Measurements from ENCODE around the gene HIGD2A.

HIGD2A gene

GRCh38 chr5:176384366-176384930 is 4.1 kb upstream of the HIGD2A start:
- Mint-ChIP-seq H3K27me3 (no peaks in the 10 kb centered on the region), H3K27ac (peak overlapping the region in 1 of 2 donors; percentile 50), H3K9me3 (no peaks in the 10 kb centered on the region), H3K4me3 (no peak overlapping the region), H3K4me1 (peaks cover 44% of the 10 kb centered on the region)
- DNase-seq: no peak
- no peak for ATAC-seq

GRCh38 chr5:176384991-176385390 is 3.6 kb upstream of the HIGD2A start:
- no peaks in the 10 kb centered on the region for H3K9me3 Mint-ChIP-seq
- DNase-seq (no peak), ATAC-seq (no peak)
- no peak overlapping the region for H3K4me3 Mint-ChIP-seq
- no peaks in the 10 kb centered on the region for H3K27me3 Mint-ChIP-seq
- no peak overlapping the region for H3K27ac Mint-ChIP-seq
- H3K4me1 Mint-ChIP-seq: peaks cover 50% of the 10 kb centered on the region

- peak overlapping the region in 1 of 2 donors; percentile 48 for H3K27ac Mint-ChIP-seq
- H3K4me3 Mint-ChIP-seq: peak overlapping the region; percentile 100
- H3K4me1 Mint-ChIP-seq: peaks cover 50% of the 10 kb centered on the region
- H3K27me3 Mint-ChIP-seq: no peaks in the 10 kb centered on the region
- ATAC-seq: no peak
- DNase-seq: no peak
- H3K9me3 Mint-ChIP-seq: no peaks in the 10 kb centered on the region
These were observed 2.1 kb upstream of the HIGD2A start for GRCh38 chr5:176386491-176386890.

GRCh38 chr5:176387384-176387925 is 1.1 kb upstream of the HIGD2A start:
- Mint-ChIP-seq H3K27me3 (no peaks in the 10 kb centered on the region), H3K27ac (peak overlapping the region; percentile 100), H3K4me3 (peak overlapping the region; percentile 100), H3K9me3 (no peaks in the 10 kb centered on the region), H3K4me1 (peaks cover 50% of the 10 kb centered on the region)
- DNase-seq (no peak), ATAC-seq (no peak)

- ATAC-seq: no peak
- Mint-ChIP-seq H3K4me1 (peaks cover 50% of the 10 kb centered on the region), H3K4me3 (peak overlapping the region; percentile 100), H3K27ac (peak overlapping the region; percentile 100), H3K9me3 (no peaks in the 10 kb centered on the region), H3K27me3 (no peaks in the 10 kb centered on the region)
- no peak for DNase-seq
These were observed 528 bp upstream of the HIGD2A start for GRCh38 chr5:176388003-176388443.

- Mint-ChIP-seq H3K9me3 (no peaks in the 10 kb centered on the region), H3K4me3 (peak overlapping the region; percentile 100), H3K4me1 (peaks cover 40% of the 10 kb centered on the region), H3K27ac (peak overlapping the region; percentile 100), H3K27me3 (no peaks in the 10 kb centered on the region)
- DNase-seq (no peak), ATAC-seq (peak; percentile 63)
These were observed 878 bp downstream of the HIGD2A start for GRCh38 chr5:176389135-176390123.

GRCh38 chr5:176391479-176391878 is 2.9 kb downstream of the HIGD2A start:
- Mint-ChIP-seq H3K9me3 (no peaks in the 10 kb centered on the region), H3K4me1 (peaks cover 23% of the 10 kb centered on the region), H3K27ac (no peak overlapping the region), H3K4me3 (no peak overlapping the region), H3K27me3 (no peaks in the 10 kb centered on the region)
- DNase-seq: no peak
- ATAC-seq: no peak

GRCh38 chr5:176391999-176392398 is 3.4 kb downstream of the HIGD2A start:
- Mint-ChIP-seq H3K9me3 (no peaks in the 10 kb centered on the region), H3K27me3 (no peaks in the 10 kb centered on the region), H3K4me1 (peaks cover 18% of the 10 kb centered on the region), H3K4me3 (no peak overlapping the region), H3K27ac (peak overlapping the region in 1 of 2 donors; percentile 48)
- DNase-seq (no peak), ATAC-seq (no peak)

GRCh38 chr5:176392526-176392925 is 4.0 kb downstream of the HIGD2A start:
- DNase-seq: no peak
- Mint-ChIP-seq H3K9me3 (no peaks in the 10 kb centered on the region), H3K27ac (no peak overlapping the region), H3K27me3 (no peaks in the 10 kb centered on the region), H3K4me3 (no peak overlapping the region), H3K4me1 (peaks cover 13% of the 10 kb centered on the region)
- no peak for ATAC-seq

- no peak for ATAC-seq
- Mint-ChIP-seq H3K27me3 (no peaks in the 10 kb centered on the region), H3K4me1 (peaks cover 7% of the 10 kb centered on the region), H3K9me3 (no peaks in the 10 kb centered on the region), H3K27ac (no peak overlapping the region), H3K4me3 (no peak overlapping the region)
- no peak for DNase-seq
These were observed 5.5 kb downstream of the HIGD2A start for GRCh38 chr5:176394096-176394495.

GRCh38 chr5:176394881-176395675 is 6.5 kb downstream of the HIGD2A start:
- ATAC-seq (no peak), DNase-seq (no peak)
- Mint-ChIP-seq H3K4me1 (no peaks in the 10 kb centered on the region), H3K27ac (peak overlapping the region; percentile 48 to 87), H3K4me3 (no peak overlapping the region), H3K27me3 (no peaks in the 10 kb centered on the region), H3K9me3 (no peaks in the 10 kb centered on the region)

GRCh38 chr5:176396330-176396729 is 7.8 kb downstream of the HIGD2A start:
- H3K9me3 Mint-ChIP-seq: no peaks in the 10 kb centered on the region
- ATAC-seq: no peak
- peaks cover 8% of the 10 kb centered on the region for H3K4me1 Mint-ChIP-seq
- H3K27ac Mint-ChIP-seq: peak overlapping the region in 1 of 2 donors; percentile 48
- H3K4me3 Mint-ChIP-seq: no peak overlapping the region
- DNase-seq: no peak
- no peaks in the 10 kb centered on the region for H3K27me3 Mint-ChIP-seq

GRCh38 chr5:176397736-176398420 is 9.3 kb downstream of the HIGD2A start:
- no peak for ATAC-seq
- Mint-ChIP-seq H3K4me1 (peaks cover 8% of the 10 kb centered on the region), H3K27ac (peak overlapping the region in 1 of 2 donors; percentile 92), H3K9me3 (no peaks in the 10 kb centered on the region), H3K27me3 (no peaks in the 10 kb centered on the region), H3K4me3 (no peak overlapping the region)
- no peak for DNase-seq

- no peak for ATAC-seq
- Mint-ChIP-seq H3K4me1 (peaks cover 8% of the 10 kb centered on the region), H3K9me3 (no peaks in the 10 kb centered on the region), H3K27me3 (no peaks in the 10 kb centered on the region), H3K27ac (peak overlapping the region in 1 of 2 donors; percentile 87), H3K4me3 (no peak overlapping the region)
- no peak for DNase-seq
These were observed 12.0 kb downstream of the HIGD2A start for GRCh38 chr5:176400382-176401156.
